ENCODE results near the gene GRID2. TPM values are rescaled to one million over a fixed set of nuclear protein-coding genes. Genes with fewer than 3 reads are reported as not detected.

Gene GRID2
- polyA plus RNA-seq, 1 donor from 2014 or later = 14.9 TPM

DNA sequence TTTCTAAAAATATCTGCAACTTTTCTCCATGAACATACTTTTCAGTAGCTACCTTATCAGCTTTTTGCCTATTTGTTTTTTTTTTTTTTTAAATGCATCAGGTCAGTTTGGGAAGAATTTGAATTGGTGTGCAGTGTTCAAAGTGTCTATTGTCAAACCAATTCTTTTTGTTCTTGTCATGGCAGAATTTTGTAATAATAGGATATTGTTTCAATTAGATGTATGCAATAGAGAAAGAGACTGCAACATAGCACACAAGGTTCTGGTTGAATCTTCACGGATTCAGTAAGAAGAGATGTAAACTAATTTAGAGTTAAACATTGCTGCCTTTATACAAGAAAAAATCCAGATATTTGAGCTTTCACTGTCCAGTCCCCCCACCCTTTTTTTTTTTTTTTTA, 277.1 kb downstream of the GRID2 start:
- Histone ChIP-seq H4K20me1 (ENCODE audit: insufficient read depth) (no peaks in the 10 kb centered on the region), H3K9ac (ENCODE audit: low read length) (no peak overlapping the region), H3K27ac (ENCODE audit: low read length) (no peak overlapping the region), H3K79me2 (replicated peaks; ENCODE audit: insufficient read depth, low read length) (no peaks in the 10 kb centered on the region), H3K36me3 (ENCODE audit: insufficient read depth, low read length) (no peaks in the 10 kb centered on the region), H2AFZ (ENCODE audit: low read depth, low read length) (no peak overlapping the region), H3F3A (ENCODE audit: insufficient read depth, low read length, poor library complexity, severe bottlenecking) (no peaks in the 10 kb centered on the region), H3K9me2 (ENCODE audit: insufficient read depth, low read length) (no peaks in the 10 kb centered on the region), H3K27me3 (ENCODE audit: insufficient read depth, low read depth, low read length) (no peaks in the 10 kb centered on the region), H3K4me3 (ENCODE audit: low read length) (no peak overlapping the region), H3K9me3 (ENCODE audit: low read length) (no peaks in the 10 kb centered on the region), H3K4me2 (ENCODE audit: low read length) (no peak overlapping the region)
- TF ChIP-seq RAD21 (conservative IDR thresholded peaks at IDR 0.05) (no peak), TAF1 (IDR thresholded peaks at IDR 0.05; ENCODE audit: low read depth) (no peak), POLR2AphosphoS5 (IDR thresholded peaks at IDR 0.05) (no peak), SMC3 (conservative IDR thresholded peaks at IDR 0.05; ENCODE audit: poor library complexity) (no peak), EP300 (conservative IDR thresholded peaks at IDR 0.05; ENCODE audit: poor library complexity, severe bottlenecking) (no peak), EZH2 (IDR thresholded peaks at IDR 0.05; ENCODE audit: borderline replicate concordance, insufficient read depth, low read length, poor library complexity, severe bottlenecking) (no peak), MXI1 (conservative IDR thresholded peaks at IDR 0.05; ENCODE audit: poor library complexity, severe bottlenecking) (no peak)
- TF ChIP-seq, protein P1, sequence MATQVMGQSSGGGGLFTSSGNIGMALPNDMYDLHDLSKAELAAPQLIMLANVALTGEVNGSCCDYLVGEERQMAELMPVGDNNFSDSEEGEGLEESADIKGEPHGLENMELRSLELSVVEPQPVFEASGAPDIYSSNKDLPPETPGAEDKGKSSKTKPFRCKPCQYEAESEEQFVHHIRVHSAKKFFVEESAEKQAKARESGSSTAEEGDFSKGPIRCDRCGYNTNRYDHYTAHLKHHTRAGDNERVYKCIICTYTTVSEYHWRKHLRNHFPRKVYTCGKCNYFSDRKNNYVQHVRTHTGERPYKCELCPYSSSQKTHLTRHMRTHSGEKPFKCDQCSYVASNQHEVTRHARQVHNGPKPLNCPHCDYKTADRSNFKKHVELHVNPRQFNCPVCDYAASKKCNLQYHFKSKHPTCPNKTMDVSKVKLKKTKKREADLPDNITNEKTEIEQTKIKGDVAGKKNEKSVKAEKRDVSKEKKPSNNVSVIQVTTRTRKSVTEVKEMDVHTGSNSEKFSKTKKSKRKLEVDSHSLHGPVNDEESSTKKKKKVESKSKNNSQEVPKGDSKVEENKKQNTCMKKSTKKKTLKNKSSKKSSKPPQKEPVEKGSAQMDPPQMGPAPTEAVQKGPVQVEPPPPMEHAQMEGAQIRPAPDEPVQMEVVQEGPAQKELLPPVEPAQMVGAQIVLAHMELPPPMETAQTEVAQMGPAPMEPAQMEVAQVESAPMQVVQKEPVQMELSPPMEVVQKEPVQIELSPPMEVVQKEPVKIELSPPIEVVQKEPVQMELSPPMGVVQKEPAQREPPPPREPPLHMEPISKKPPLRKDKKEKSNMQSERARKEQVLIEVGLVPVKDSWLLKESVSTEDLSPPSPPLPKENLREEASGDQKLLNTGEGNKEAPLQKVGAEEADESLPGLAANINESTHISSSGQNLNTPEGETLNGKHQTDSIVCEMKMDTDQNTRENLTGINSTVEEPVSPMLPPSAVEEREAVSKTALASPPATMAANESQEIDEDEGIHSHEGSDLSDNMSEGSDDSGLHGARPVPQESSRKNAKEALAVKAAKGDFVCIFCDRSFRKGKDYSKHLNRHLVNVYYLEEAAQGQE (IDR thresholded peaks at IDR 0.05; ENCODE audit: borderline replicate concordance) = no peak
- TF ChIP-seq, protein P2, sequence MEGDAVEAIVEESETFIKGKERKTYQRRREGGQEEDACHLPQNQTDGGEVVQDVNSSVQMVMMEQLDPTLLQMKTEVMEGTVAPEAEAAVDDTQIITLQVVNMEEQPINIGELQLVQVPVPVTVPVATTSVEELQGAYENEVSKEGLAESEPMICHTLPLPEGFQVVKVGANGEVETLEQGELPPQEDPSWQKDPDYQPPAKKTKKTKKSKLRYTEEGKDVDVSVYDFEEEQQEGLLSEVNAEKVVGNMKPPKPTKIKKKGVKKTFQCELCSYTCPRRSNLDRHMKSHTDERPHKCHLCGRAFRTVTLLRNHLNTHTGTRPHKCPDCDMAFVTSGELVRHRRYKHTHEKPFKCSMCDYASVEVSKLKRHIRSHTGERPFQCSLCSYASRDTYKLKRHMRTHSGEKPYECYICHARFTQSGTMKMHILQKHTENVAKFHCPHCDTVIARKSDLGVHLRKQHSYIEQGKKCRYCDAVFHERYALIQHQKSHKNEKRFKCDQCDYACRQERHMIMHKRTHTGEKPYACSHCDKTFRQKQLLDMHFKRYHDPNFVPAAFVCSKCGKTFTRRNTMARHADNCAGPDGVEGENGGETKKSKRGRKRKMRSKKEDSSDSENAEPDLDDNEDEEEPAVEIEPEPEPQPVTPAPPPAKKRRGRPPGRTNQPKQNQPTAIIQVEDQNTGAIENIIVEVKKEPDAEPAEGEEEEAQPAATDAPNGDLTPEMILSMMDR (IDR thresholded peaks at IDR 0.05; ENCODE audit: poor library complexity, severe bottlenecking) = no peak

- Histone ChIP-seq H3K27ac (ENCODE audit: low read length) (no peak overlapping the region), H3K9ac (ENCODE audit: low read length) (no peak overlapping the region), H3K4me2 (ENCODE audit: low read length) (no peak overlapping the region), H3K27me3 (ENCODE audit: insufficient read depth, low read depth, low read length) (no peaks in the 10 kb centered on the region), H2AFZ (ENCODE audit: low read depth, low read length) (no peak overlapping the region), H3F3A (ENCODE audit: insufficient read depth, low read length, poor library complexity, severe bottlenecking) (no peaks in the 10 kb centered on the region), H3K9me3 (ENCODE audit: low read length) (no peaks in the 10 kb centered on the region), H3K79me2 (replicated peaks; ENCODE audit: insufficient read depth, low read length) (no peaks in the 10 kb centered on the region), H4K20me1 (ENCODE audit: insufficient read depth) (no peaks in the 10 kb centered on the region), H3K9me2 (ENCODE audit: insufficient read depth, low read length) (no peaks in the 10 kb centered on the region), H3K4me3 (ENCODE audit: low read length) (no peak overlapping the region), H3K36me3 (ENCODE audit: insufficient read depth, low read length) (no peaks in the 10 kb centered on the region)
- TF ChIP-seq POLR2AphosphoS5 (IDR thresholded peaks at IDR 0.05) (no peak), SMC3 (conservative IDR thresholded peaks at IDR 0.05; ENCODE audit: poor library complexity) (no peak), RAD21 (conservative IDR thresholded peaks at IDR 0.05) (no peak), TAF1 (IDR thresholded peaks at IDR 0.05; ENCODE audit: low read depth) (no peak), EP300 (conservative IDR thresholded peaks at IDR 0.05; ENCODE audit: poor library complexity, severe bottlenecking) (no peak)
- TF ChIP-seq, protein P2 (IDR thresholded peaks at IDR 0.05; ENCODE audit: poor library complexity, severe bottlenecking) = no peak
- TF ChIP-seq, protein P1 (IDR thresholded peaks at IDR 0.05; ENCODE audit: borderline replicate concordance) = no peak
Observed at GRCh38 chr4:92599044-92599443, 295.3 kb downstream of the GRID2 start.

Data from neural cell (in vitro differentiated cells).